AML-193 (cell line): ENCODE data around the gene LCK.

Source experiments
- DNase-seq, 2 experiments: peaks; one replicate each; lab custom pipeline; 2025; lab: John Stamatoyannopoulos, UW

LCK gene

DNA sequence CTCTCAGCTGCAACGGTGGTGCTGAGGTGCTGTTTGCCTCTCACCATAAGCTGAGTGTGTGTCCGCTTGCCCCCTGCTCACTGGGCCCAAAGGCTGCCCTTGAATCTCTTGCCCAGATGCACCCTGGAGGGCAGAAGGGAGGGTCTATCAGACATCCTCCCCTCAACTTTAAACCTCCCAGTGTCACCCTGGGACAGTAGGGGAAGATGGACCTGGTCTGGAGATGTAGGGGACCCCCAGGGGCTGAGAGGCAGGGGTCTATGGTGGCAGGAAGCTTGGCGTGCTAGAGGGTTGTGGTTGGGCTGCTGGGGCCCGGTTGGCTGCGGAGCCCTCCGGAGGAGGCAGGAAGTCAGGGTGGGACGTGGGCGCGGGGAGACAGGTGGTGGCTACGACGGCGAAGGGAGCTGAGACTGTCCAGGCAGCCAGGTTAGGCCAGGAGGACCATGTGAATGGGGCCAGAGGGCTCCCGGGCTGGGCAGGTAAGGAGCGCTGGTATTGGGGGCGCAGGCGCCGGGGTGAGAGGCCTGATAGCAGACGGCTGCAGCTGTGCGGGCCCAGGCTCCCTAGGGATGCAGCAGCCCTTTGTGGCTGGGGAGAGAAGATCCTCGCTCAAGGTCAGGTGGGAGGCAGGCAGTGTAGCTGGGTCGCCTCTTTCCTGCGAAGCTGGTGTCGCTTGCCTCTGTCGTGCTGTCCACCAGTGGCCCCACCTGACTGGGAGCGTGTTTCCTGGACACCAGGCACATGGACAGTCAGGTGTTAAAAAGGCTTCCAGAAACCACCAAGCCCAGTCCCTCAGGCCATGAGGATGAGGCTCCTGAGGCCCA lies at the start of gene LCK:
Gene LCK (plus strand): TSS at position 373 of the 824 bp plus-strand sequence. CDS start 23,065 bp downstream, outside the sequence.
- DNase-seq, result no peak

DNA sequence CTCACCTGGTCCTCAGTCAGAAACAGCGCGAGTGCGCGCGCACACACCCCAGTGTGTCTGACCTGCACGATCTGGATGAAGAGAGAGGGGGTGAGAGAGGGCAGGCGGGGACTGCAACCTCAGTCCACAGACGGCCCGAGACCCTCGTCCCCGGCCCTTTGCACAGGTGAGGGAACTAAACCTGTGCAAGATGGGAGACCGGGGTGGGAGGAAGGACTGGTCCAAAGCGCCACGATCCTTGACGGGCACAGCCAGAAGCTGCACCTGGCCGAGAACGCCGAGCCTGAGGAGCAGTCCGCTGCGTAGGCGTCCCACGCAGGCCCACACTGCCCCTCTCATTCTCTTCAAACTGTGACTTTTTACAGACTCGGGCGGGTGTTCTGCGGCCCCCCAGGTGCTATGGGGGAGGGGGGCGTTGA lies 46.1 kb upstream of the LCK start:
- no peak for DNase-seq

DNA sequence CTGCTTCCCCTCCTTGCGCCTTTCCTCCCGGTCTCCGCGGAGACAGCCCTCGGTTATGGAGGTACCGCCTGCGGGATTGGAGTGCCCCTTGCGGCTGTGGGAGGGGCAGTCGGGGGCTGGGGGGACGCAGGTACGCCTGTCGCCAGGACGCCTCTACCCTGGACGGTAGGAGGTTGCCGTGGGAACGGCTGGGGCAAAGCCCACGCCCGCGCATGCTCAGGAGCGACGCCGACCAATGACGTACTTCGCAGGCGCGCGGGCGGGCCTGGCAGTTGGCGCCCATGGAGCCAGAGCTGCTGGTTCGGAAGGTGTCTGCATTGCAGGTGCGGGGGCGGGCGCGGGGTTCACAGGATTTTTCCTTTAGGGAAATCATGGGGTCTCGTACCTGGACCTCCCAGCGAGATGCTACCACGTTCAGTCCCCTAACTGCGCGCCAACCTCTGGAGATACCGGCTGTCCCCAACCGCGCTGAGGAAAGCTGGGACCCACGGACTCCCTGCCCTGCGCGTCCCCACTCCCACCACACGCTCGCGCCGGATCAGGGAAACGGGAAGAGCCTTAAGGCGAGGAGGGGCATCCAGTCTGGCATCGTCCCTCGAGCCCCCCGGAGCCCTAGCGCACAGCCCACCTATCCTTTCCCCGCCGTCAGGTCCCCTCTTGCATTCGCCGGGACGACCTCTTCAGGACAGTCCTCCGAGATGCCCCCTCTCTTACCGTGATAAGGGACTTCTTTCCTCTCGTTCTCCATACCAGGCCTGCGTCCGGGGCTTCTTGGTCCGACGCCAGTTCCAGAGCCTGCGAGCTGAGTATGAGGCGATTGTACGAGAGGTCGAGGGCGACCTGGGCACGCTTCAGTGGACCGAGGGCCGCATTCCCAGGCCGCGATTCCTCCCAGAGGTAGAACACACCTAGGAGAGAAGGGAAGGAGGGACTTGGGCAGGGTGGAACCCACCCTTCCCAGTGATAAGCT lies 45.4 kb upstream of the LCK start, which contains the start of gene IQCC:
Gene IQCC (plus strand): TSS at position 271 of the 970 bp plus-strand sequence. CDS start 11 bp downstream, at position 282.
- peak; percentile 60 to 62 for DNase-seq

DNA sequence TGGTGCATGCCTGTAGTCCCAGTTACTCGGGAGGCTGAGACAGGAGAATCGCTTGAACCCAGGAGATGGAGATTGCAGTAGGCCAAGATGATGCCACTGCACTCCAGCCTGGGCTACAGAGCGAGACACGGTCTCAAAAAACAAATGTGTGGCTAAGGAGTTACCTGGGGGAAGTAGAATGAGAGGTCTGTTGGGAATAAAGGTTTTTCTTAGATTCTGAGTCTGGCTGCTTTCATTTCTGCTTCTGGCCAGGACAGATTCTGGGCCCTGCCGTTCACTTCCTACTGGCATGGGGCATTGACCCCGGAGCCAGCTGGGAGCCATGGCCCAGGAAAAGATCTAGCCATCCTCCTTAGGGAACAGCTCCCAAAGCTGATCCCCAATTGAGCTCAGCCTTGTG lies 42.6 kb upstream of the LCK start:
- DNase-seq, result no peak

DNA sequence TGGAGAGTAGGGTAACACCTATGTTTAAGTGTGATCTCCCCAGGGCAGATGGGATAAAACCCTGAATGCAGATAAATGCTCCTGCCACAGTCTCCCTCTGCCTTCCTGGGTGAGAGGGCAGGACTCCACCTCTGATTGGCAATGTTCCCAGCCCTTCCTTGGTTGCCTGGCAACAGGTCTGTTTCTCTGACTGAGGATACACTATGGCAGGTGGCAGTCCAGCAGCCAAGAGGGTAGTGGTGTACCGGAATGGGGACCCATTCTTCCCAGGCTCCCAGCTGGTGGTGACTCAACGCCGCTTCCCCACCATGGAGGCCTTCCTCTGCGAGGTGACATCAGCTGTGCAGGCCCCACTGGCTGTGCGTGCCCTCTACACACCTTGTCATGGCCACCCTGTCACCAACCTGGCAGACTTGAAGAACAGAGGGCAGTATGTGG lies 42.2 kb upstream of the LCK start, which contains the start of gene DCDC2B:
Gene DCDC2B (plus strand): TSS at position 199 of the 438 bp plus-strand sequence. CDS start 5 bp downstream, at position 204.
- no peak for DNase-seq

DNA sequence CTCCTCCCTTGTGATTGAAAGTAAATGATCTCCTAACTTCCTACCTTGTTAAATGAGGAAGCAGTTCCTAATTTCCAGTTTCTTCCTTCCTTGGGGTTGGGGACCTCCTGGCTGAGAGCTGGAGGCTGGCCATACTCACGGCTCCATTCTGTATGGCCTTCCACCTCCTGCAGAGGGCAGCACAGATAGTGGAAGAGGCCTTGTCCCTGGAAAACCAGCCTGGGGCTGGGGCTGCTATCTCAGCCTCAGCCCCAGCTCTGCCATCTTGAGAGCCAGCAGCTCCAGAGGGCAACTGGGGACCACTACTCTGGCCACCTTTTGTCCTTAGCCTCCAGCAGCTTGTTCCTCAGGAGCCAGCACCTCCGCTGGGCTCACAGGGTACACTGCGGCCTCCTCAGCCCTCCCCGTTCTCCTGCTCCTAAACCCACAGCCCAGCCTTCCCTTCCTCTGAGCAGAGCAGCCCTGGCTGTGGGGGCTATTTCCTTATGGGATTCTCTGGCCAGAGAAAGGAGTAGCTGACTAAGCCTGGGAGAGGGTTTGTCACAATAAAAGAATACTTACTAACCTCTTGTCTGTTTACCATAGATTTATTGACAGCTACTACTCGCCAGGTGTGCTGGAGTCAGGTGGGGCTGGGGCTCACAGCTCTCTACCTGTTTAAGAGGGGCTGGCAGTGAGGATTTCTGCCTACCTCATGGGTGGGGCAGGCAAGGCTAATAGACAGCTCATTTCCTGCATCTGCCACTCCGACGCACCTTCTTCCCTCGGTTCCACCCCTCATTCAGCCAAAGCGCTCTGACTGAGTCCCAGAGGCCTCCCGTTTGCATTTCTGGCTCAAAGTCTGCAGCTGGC lies 35.2 kb upstream of the LCK start:
- DNase-seq, result peak; percentile 34 to 38

DNA sequence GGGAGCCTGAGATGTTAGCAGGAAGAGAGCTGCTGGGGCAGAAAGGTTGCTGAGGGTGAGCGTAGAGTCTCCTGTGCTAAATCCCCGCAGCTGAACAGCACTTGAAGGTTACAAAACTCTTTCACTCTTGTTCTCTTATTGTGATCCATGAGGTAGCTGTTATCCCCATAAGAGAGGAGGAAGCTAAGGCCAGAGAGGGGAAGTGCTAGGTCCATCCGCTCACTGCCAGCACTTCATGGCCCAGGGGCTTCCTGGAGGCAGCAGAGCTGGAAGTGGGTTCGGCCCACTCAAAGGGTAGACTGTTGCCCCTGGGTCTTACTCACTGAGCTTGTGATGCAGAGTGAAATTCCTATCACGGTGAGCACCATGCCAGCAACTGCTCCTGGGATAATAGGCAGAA lies 34.5 kb upstream of the LCK start:
- no peak for DNase-seq

DNA sequence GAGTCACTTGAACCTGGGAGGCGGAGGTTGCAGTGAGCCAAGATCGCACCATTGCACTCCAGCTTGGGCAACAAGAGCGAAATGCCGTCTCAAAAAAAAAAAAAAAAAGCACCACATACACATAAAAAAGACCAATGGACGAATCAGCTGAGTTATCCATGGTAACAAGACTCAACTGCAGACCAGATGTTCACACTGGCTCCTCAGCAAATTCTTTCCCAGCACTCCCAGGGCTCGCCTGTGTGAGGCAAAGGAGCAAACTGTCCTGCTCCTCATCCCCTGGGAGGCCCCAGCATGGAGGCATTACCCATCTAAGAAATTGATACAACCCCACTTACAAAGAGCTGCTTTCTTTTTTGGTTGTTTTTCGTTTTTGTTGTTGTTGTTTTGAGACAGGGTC lies 32.0 kb upstream of the LCK start:
- no peak for DNase-seq

DNA sequence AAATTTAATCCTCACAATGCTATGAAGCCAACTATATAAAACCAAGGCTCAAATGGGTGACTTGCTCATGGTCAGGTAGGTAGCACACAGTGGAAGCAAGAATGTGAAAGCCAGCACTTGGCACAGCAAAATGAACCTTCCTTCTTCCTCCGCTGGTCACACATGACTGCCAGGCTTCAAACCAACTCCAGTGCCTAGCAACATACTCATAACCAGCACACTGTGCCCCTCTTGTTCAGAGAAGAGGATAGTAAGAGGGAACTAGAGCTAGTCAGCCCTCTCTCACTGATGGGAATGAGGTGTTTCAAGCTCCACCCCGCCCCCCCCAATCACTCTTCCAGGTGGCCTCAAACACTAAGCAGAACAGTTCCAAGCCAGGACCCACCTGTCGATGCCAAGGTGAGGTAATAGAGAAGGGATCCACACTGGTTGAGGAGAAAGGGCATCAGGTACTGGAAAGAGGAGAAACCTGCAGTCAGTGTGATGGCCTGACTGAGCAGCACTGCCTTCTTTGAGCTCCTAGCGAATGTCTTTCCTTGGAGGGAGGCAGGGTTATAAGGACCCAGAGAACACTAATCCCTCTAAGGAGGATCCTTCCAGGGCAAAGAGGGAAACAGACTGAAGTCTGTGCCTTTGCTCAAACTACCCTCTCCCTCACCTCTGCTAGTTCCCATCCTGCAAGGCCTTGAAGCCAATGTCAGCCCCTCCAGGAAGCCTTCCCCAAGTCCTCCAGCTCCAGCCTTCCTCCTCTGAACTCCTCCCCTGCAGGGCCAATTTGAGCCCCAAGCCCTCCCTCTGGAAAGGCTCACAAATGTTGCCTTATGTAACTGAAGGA lies 30.1 kb upstream of the LCK start:
- no peak for DNase-seq

DNA sequence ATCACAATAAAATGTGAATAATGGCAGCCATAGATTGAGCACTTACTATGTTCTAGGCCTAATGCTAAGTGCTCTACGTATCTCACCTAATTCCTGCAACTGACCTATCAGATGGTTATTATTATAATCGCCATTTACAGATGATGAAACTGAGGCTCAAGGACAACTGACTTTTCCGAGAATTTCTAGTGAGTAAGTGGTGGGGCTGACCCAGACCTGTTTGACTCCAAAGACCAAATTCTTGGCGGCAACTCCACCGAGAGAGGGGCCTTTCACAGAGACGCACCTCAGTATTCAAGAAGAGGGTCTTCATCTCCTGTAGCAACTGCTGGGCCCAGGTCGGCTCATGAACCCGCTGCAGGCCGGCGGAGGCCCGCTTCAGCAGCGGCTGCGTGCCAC lies 29.5 kb upstream of the LCK start:
- no peak for DNase-seq

DNA sequence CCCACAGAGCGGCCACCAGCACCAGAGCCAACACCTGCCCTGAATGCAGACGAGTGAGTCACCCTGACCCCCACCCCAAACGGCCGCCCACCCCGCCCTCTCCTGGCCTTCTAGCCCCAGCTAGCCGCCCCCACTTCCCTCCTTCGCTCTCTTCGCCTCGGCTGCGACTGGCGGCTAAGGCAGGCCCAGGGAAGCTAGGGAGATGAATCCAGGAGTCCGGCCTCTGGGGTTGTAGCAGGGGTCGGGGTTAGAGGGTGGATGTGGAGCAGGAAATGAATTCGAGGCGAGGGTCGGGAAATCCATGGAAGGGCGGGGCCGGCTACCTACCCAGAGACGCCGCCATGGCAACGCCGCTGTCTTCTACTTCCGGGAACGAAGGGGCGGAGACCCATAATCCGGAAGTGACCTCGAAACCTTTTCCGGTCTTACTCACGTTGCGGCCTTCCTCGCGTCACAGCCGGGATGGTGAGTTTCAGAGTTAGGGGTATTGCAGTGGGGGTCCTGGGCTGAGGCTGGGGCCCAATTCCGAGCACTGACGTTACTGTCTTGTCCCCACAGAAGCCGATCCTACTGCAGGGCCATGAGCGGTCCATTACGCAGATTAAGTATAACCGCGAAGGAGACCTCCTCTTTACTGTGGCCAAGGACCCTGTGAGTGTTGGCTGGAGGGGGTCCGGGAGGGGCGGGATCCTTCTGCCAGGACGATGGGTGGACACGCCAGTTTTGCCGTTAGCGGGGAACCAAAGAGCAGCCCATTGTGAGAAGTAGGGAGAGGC lies 28.9 kb upstream of the LCK start, which contains the start of the genes EIF3I and TMEM234:
Gene EIF3I (plus strand): TSS at position 428 of the 776 bp plus-strand sequence. CDS start 35 bp downstream, at position 463.
Gene TMEM234 (minus strand): TSS at position 374 of the 776 bp plus-strand sequence. CDS start 31 bp downstream, at position 343.
- DNase-seq, result peak; percentile 74 to 84

DNA sequence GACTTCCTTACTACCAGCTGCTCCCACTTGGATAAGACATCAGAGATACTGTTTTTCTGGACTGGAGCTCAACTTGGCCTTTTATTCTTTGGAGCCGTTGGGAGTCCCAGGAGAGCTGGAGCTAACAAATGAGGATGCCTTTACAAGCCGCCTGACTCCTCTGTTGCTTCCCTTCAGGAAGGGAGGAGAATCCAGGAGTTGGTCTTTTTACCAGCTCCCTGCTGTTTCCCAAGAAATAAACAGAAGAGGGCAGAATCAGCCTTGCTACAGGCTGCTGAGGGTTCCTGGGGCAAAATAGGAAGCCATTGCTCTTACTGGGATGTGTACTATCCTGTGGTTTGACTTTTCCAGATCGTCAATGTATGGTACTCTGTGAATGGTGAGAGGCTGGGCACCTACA lies 27.4 kb upstream of the LCK start:
- DNase-seq, result no peak

DNA sequence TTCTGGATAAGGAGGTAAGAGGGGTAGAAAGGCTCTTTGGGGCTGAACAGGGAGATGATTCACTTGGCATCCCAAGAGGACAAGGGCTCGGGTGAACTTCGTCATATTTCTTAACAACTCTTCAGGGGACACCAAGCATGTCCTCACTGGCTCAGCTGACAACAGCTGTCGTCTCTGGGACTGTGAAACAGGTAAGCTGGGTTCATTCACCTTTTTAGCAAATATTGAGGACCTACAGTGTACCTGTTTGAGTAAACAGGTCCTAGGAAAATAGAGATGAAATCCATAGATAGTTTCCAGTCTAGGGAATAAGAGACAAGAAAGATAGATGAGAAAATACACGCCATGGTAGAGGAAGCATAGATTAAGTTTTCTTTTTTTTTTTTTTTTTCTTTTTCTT lies 26.8 kb upstream of the LCK start:
- DNase-seq, result no peak

DNA sequence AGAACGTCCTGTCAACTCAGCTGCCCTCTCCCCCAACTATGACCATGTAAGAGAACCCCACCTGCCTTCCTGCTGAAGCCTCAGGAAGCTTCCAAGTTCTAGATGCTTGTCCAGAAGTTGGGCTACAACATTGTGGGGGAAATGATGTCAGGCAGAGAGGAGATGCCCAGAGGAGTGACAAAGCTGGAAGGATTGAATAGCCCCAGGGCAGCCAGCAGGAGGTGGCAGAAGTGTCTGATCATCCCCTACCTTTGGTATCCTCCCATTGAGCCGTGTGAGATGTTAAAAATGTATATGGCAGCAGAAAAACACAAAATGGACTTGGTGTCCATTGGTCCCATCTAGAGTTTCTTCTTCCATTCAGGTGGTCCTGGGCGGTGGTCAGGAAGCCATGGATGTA lies 22.3 kb upstream of the LCK start:
- DNase-seq, result no peak

DNA sequence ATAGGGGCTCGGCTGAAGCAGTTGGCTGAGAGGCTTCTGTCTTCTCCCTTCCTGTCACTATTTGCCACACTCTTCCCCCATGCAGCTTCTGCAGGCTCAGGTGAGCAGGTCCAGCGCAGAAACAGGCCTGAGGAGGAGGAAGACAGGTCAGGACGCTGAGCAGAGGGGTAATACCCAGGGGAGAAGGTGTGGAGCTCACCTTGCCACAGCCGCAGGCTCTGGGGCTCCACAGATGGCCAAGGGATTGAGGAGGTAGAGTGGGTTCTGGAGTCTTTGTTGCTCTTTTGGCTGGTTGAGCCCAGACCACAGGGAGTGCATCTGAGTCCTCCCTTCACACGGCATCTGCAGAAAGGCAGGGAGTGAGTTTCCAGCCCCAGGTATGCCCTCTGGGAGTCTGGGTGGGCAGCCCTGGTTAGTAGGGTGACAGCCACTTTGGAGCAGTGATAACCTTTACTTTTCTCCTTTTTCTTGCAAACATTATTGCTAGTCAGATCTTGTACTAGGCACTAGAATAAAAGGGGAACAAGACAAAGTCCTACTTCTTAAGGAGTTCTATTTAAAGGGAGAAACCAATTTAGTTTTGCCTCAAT lies 19.1 kb upstream of the LCK start:
- DNase-seq, result no peak

DNA sequence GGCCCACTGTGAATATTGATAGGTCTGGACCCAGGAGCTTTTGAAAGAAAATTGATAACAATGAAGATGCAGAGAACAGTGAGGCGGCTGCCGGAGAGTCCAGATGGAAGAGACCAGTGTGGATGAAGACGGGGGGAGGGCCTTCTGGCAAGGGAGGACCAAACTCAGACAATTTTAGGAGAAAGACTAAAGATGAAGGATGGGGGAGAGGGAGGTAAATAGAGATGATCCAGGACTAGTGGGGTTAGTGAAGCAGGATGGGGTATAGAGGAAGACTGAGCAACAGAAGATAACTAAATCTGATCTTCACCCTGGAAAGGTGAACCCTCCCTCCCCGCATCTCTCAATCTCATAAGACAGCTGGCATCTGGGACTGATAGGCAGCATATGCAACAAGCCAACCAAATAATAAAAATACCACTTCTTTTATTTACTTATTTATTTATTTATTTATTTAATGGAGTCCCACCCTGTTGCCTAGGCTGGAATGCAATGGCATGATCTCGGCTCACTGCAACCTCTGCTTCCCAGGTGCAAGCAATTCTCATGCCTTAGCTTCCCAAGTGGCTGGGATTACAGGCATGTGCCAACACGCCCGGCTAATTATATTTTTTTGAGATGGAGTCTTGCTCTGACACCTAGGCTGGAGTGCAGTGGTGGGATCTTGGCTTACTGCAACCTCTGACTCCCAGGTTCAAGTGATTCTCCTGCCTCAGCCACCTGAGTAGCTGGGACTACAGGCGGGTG lies 18.3 kb upstream of the LCK start:
- no peak for DNase-seq

DNA sequence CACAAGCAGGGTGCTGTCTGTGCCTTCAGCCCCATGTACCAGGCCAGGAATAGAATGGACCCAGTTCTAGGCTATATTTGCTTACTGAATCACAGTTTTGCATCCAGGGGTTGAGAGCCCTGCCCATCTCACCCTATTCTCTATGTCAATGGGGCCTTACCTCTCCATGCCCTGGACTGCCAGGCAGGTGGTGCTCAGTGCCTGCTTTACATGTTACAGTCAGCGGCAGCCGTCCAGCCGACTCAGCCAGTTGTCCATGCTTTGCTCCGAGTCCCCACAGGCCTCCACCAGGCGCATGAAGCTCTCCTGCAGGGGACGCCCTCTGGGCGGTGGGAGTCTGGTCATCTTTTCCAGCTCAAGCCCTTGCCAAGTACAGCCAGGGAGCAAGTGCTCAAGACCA lies 16.3 kb upstream of the LCK start:
- no peak for DNase-seq

DNA sequence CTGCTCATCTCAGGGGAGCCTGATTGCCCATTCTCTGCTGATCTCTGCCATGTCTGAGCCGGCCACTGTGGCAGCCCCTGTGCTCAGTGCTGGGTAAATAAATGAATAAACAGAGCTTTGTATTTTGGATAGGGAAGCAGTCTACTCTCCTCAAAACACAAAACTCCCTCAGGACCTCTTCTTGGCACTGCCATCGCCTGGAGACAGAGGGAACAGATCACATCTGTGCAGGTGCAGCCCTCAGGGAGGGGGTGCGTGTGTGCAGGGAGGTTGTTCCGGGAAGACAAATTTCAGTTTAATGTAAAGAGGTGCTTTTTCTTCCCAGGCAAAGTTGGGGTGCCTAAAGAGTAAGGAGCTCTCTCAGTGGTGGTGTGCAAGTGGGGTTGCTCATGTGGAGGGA lies 11.7 kb upstream of the LCK start:
- DNase-seq, result no peak

DNA sequence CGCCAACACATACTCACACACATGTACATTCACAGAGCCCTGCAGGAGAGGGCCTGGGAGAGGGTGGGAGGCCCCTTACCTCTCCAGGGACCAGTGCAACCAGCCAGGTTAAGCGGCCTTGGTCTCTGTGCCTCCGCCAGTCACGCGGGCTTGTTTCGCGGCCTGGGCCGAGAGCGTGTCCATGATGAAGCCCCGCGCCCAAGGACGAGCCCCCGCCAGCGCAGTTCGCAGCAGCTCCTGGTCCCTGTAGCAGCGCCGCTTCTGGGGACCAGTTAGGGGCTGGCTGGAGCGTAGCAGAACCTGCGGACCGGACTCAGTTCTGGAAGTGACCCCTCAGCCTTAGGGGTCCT lies 11.3 kb upstream of the LCK start:
- no peak for DNase-seq
